K562 (cell line): ENCODE measurements around the gene HOXB3. TPM values are rescaled to one million over a fixed set of nuclear protein-coding genes. Genes with fewer than 3 reads are reported as not detected.

ENCODE experiments used
- ATAC-seq: fragments of 200-7000 bp; cut with Tn5 transposase; 3 replicates; pipeline ENCODE4 v1.9.1; 2020; ENCODE audit warnings: moderate library complexity
- BruUV-seq: library from RNA; stranded (reverse); fragments of 400-500 nt; replicated peaks from 2 replicates; lab custom pipeline; 2021; lab: Mats Ljungman, UMichigan
- CTCF ChIA-PET: fragments of 300-600 bp; formaldehyde crosslinking; extraction: SDS; loops from one replicate; lab custom pipeline; 2021; ENCODE audit warnings: low intra/inter-chr PET ratio; lab: Yijun Ruan, JAX
- POLR2A ChIA-PET: fragments of 300-600, 350-650 bp; sonication (Branson Sonifier 250); formaldehyde crosslinking; extraction: SDS; loops from one replicate; lab custom pipeline; 2021; ENCODE audit warnings: antibody characterized with exemption, inconsistent platforms; lab: Yijun Ruan, JAX
- DNase-seq, 4 experiments: peaks; one replicate each; pipeline versions ENCODE4 v3.0.0 to v3.0.0-alpha.2; 2011 to 2018; ENCODE audit warnings: low spot score in 3 of 4, mixed read lengths in 3 of 4; ENCODE audit errors: extremely low read depth in 1 of 4
- FAIRE-seq: peaks from 2 replicates; lab custom pipeline; 2011; peaks lifted over from hg19 to GRCh38; lab: Jason Lieb, UNC
- H2AFZ ChIP-seq: 2 replicates; pipeline ENCODE4 v1.6.0; 2011; ENCODE audit warnings: low read depth, low read length, control low read depth, inconsistent platforms
- H3K27ac ChIP-seq: fragments of 200-600 bp; 3 replicates; pipeline ENCODE4 v1.8.0; 2011; ENCODE audit warnings: low read depth, mild to moderate bottlenecking, control low read depth, inconsistent platforms, low read length, moderate library complexity, mixed read lengths; ENCODE audit errors: extremely low read depth
- H3K27me3 ChIP-seq, 2 experiments: fragments of 300-600 bp in 1 of 2; 2 replicates in 1 of 2; 3 replicates in 1 of 2; pipeline versions ENCODE4 v1.6.0 to v1.8.0; 2011; ENCODE audit warnings: inconsistent platforms in 2 of 2, low read length in 2 of 2, mild to moderate bottlenecking in 1 of 2, mixed read lengths in 1 of 2, moderate library complexity in 1 of 2; ENCODE audit not compliant: control insufficient read depth in 2 of 2, insufficient read depth in 2 of 2
- H3K36me3 ChIP-seq: fragments of 300-600 bp; 3 replicates; pipeline ENCODE4 v1.8.0; 2011; ENCODE audit warnings: mild to moderate bottlenecking, low read length, inconsistent platforms; ENCODE audit not compliant: control insufficient read depth, insufficient read depth
- H3K4me1 ChIP-seq, 2 experiments: fragments of 200-600 bp in 1 of 2; replicated peaks in 1 of 2; 2 replicates in 1 of 2; 3 replicates in 1 of 2; pipeline versions ENCODE4 v1.5.1 to v1.8.0; 2011; ENCODE audit warnings: inconsistent platforms in 2 of 2, low read length in 2 of 2, mild to moderate bottlenecking in 1 of 2, mixed read lengths in 1 of 2, moderate library complexity in 1 of 2; ENCODE audit not compliant: control insufficient read depth in 2 of 2, insufficient read depth in 2 of 2
- H3K4me2 ChIP-seq: 2 replicates; pipeline ENCODE4 v1.6.1; 2011; ENCODE audit warnings: low read length, control low read depth, inconsistent platforms, mixed read lengths; ENCODE audit not compliant: insufficient read depth
- H3K4me3 ChIP-seq: fragments of 200-600 bp; sonication (generic), shearing (Covaris generic); 2 replicates; pipeline ENCODE4 v1.5.1; 2016; ENCODE audit warnings: control low read depth, inconsistent platforms
- H3K79me2 ChIP-seq: fragments of 200-600 bp; 3 replicates; pipeline ENCODE4 v1.8.0; 2011; ENCODE audit warnings: low read length, inconsistent platforms; ENCODE audit not compliant: control insufficient read depth, insufficient read depth
- H3K9ac ChIP-seq, 2 experiments: 2 replicates each; pipeline versions ENCODE4 v1.6.0 to v1.6.1; 2011; ENCODE audit warnings: low read depth in 2 of 2, low read length in 2 of 2, control low read depth in 1 of 2, inconsistent platforms in 1 of 2, mild to moderate bottlenecking in 1 of 2, mixed read lengths in 1 of 2; ENCODE audit not compliant: insufficient read depth in 1 of 2
- H3K9me1 ChIP-seq: one replicate; pipeline ENCODE4 v1.6.0; 2011; ENCODE audit warnings: inconsistent platforms, mild to moderate bottlenecking, low read length, moderate library complexity; ENCODE audit not compliant: control insufficient read depth, insufficient read depth
- H3K9me3 ChIP-seq: replicated peaks from 2 replicates; pipeline ENCODE4 v1.5.1; 2011; ENCODE audit warnings: low read depth, low read length, inconsistent platforms; ENCODE audit not compliant: control insufficient read depth, insufficient read depth
- H4K20me1 ChIP-seq: replicated peaks from 2 replicates; pipeline ENCODE4 v1.6.1; 2011; ENCODE audit warnings: low read length, inconsistent platforms, mixed read lengths; ENCODE audit not compliant: control insufficient read depth, insufficient read depth
- CTBP1 ChIP-seq: fragments of 450-650 bp; IDR thresholded peaks from 2 replicates; pipeline ENCODE4 v1.6.1; 2016; ENCODE audit warnings: borderline replicate concordance
- DIDO1 ChIP-seq: fragments of 450-650 bp; IDR thresholded peaks from 2 replicates; pipeline ENCODE4 v1.6.1; 2016; ENCODE audit warnings: low read depth, missing biosample characterization, missing genetic modification characterization
- ETV1 ChIP-seq: fragments of 450-650 bp; conservative IDR thresholded peaks from 2 replicates; pipeline ENCODE4 v1.6.1; 2016; ENCODE audit warnings: missing genetic modification characterization, control low read depth, low read depth, missing compliant biosample characterization
- FIP1L1 ChIP-seq: fragments of 200-400 bp; formaldehyde crosslinking; IDR thresholded peaks from 2 replicates; pipeline ENCODE4 v1.6.1; 2018; ENCODE audit warnings: mild to moderate bottlenecking, low read depth, low read length; ENCODE audit not compliant: poor library complexity, severe bottlenecking
- IRF9 ChIP-seq: fragments of 450-650 bp; IDR thresholded peaks from 2 replicates; pipeline ENCODE4 v1.6.1; 2016; ENCODE audit warnings: missing biosample characterization, missing genetic modification characterization
- NFRKB ChIP-seq: fragments of 450-650 bp; IDR thresholded peaks from 2 replicates; pipeline ENCODE4 v1.6.1; 2016; ENCODE audit warnings: low read depth
- OTX1 ChIP-seq: fragments of 450-650 bp; formaldehyde crosslinking; IDR thresholded peaks from 2 replicates; pipeline ENCODE4 v1.4.0; 2022; ENCODE audit warnings: mild to moderate bottlenecking
- PHB ChIP-seq: fragments of 250-450 bp; sonication (Bioruptor Pico); IDR thresholded peaks from 2 replicates; pipeline ENCODE4 v1.5.0; 2021
- PHF8 ChIP-seq: fragments of 200-600 bp; sonication (generic); IDR thresholded peaks from 2 replicates; pipeline ENCODE4 v1.6.1; 2012; ENCODE audit warnings: mixed run types, mild to moderate bottlenecking, inconsistent platforms, low read length, moderate library complexity, borderline replicate concordance
- PRPF4 ChIP-seq: fragments of 200-400 bp; formaldehyde crosslinking; IDR thresholded peaks from one replicate; pipeline ENCODE4 v1.6.1; 2017; ENCODE audit warnings: low read length, low read depth, mild to moderate bottlenecking; ENCODE audit not compliant: insufficient read depth, poor library complexity, severe bottlenecking
- SMAD4 ChIP-seq: fragments of 250-450 bp; sonication (Bioruptor Pico); conservative IDR thresholded peaks from 2 replicates; pipeline ENCODE4 v1.8.0; 2021; ENCODE audit warnings: inconsistent platforms, mild to moderate bottlenecking, moderate library complexity
- THAP12 ChIP-seq: fragments of 250-450 bp; sonication (Bioruptor Pico); IDR thresholded peaks from 2 replicates; pipeline ENCODE4 v1.9.0; 2021; ENCODE audit warnings: mild to moderate bottlenecking, inconsistent platforms
- USF1 ChIP-seq: sonication (generic); formaldehyde crosslinking; IDR thresholded peaks from 2 replicates; pipeline ENCODE4 v1.9.0; 2022; ENCODE audit warnings: mild to moderate bottlenecking, missing genetic modification reagents
- ZBTB43 ChIP-seq: sonication (generic); formaldehyde crosslinking; IDR thresholded peaks from 2 replicates; pipeline ENCODE4 v1.8.0; 2023; ENCODE audit warnings: mild to moderate bottlenecking, missing genetic modification reagents
- ZC3H4 ChIP-seq: sonication (generic); formaldehyde crosslinking; IDR thresholded peaks from 2 replicates; pipeline ENCODE4 v1.9.0; 2021; ENCODE audit warnings: missing genetic modification reagents, borderline replicate concordance
- WGBS: fragments of 100-300 bp; shearing (Covaris generic); methylation state at CpG from one replicate; pipeline ENCODE4 v1.1.6; 2016; ENCODE audit warnings: low coverage, mixed read lengths; ENCODE audit not compliant: insufficient coverage; ENCODE audit errors: missing lambda C conversion rate; 5-methylcytosine and 5-hydroxymethylcytosine counted together
- in situ Hi-C: fragments of 300-500 bp; cut with MboI; formaldehyde crosslinking; loops from 4 replicates; pipeline ENCODE4 v1.15.0; 2018; ENCODE audit warnings: inconsistent platforms, mixed read lengths
- intact Hi-C: fragments of 100-400 bp; cut with micrococcal nuclease; formaldehyde crosslinking; loops from 2 replicates; pipeline ENCODE4 v1.14.2; 2022
- polyA plus RNA-seq, 8 experiments: library from polyadenylated mRNA; depleted of rRNA in 4 of 8; stranded (reverse) in 5 of 8; unstranded in 3 of 8; fragments of >200 nt; fragmentation: Nextera tagmentation in 2 of 8; fragmentation: Illumina TruSeq in 1 of 8; extraction: Ambion mirVana in 2 of 8; extraction: Trizol in 1 of 8; gene quantifications; 2 replicates each; pipeline versions ENCODE4 v1.2.1 to v1.2.3, GENCODE V29; 2011 to 2014; ENCODE audit warnings: inconsistent platforms in 1 of 8, missing spikeins in 1 of 8
- total RNA-seq, 7 experiments: library from RNA; depleted of rRNA in 6 of 7; stranded (reverse); fragments of >200 nt in 6 of 7; fragmentation: Illumina TruSeq in 2 of 7; extraction: Trizol in 2 of 7; gene quantifications; 2 replicates each; pipeline versions ENCODE4 v1.2.1 to v1.2.3, GENCODE V29; 2011 to 2021; ENCODE audit warnings: low replicate concordance in 1 of 7

The HOXB3 gene
- total and polyA plus RNA-seq, 9 of the 15 experiments (the other 6 are each of a cell fraction or from before 2014, with no cell fraction given), result 2.4 to 41.3 (median 20.2) TPM

GRCh38 chr17:48625495-48626244 lies 35.6 kb upstream of the HOXB3 start:
- Histone ChIP-seq H3K9ac (peak overlapping the region; percentile 99 to 100), H3K9me1 (no peaks in the 10 kb centered on the region), H4K20me1 (peaks cover 39% of the 10 kb centered on the region), H3K27ac (peak overlapping the region; percentile 99), H3K79me2 (peaks cover 96% of the 10 kb centered on the region), H3K9me3 (no peaks in the 10 kb centered on the region), H3K4me1 (peaks cover 41 to 57% of the 10 kb centered on the region in 2 experiments), H2AFZ (no peak overlapping the region; the same call in 1 of the 2 replicates), H3K4me3 (peak overlapping the region; percentile 97), H3K4me2 (peak overlapping the region; percentile 65), H3K36me3 (peaks cover 41% of the 10 kb centered on the region), H3K27me3 (no peaks in the 10 kb centered on the region)
- FAIRE-seq, result no peak
- peak; percentile 56 to 76 (median 67) for DNase-seq
- BruUV-seq, result TSS peak; percentile 42
- POLR2A ChIA-PET, result interaction anchor here (0.5 to 4.0 kb wide), 28 partner anchors 8 to 580 kb away, joined by 3 to 43 read pairs (median 4); partner anchors contain the start of genes HOXB3 and HOXB8
- CTCF ChIA-PET, result interaction anchor here (0.7 kb wide), 1 partner anchor 70 kb away, joined by 3 read pairs; no protein-coding TSS in a partner anchor
- WGBS, result 0% methylated on average over 48 of the region's 69 CpGs
- in situ Hi-C loops (loop anchor here (10.0 kb wide), 1 partner anchor 591 kb away; the partner anchor contains the start of gene COPZ2), intact Hi-C loops (loop anchor here (2.0 to 5.0 kb wide), 2 partner anchors 79 to 372 kb away; partner anchors contain the start of gene IGF2BP1)
- peak; percentile 5 for ATAC-seq
- no peak for TF ChIP-seq IRF9
- peak; percentile 55; the same call in 1 of the 2 replicates for TF ChIP-seq ZBTB43 (CRISPR knock-in tag)
- TF ChIP-seq USF1 (CRISPR knock-in tag), result peak; percentile 5; the same call in 1 of the 2 replicates
- peak; percentile 8; the same call in 1 of the 2 replicates for TF ChIP-seq CTBP1
- peak; percentile 11; the same call in 1 of the 2 replicates for TF ChIP-seq SMAD4 (CRISPR knock-in tag)
- no peak for TF ChIP-seq DIDO1 (tag)
- TF ChIP-seq ETV1 (tag), result no peak
- peak; percentile 47; the same call in 1 of the 2 replicates for TF ChIP-seq PHF8
- TF ChIP-seq FIP1L1, result peak; percentile 49
- TF ChIP-seq NFRKB, result peak; percentile 35; the same call in 1 of the 2 replicates
- TF ChIP-seq THAP12 (CRISPR knock-in tag), result 0 out of 2 replicates have a peak, but pooled peaks have one; percentile 41
- peak; percentile 75 for TF ChIP-seq PRPF4
- TF ChIP-seq PHB (CRISPR knock-in tag), result 0 out of 2 replicates have a peak, but pooled peaks have one; percentile 74
- peak; percentile 92 for TF ChIP-seq ZC3H4 (CRISPR knock-in tag)
- TF ChIP-seq OTX1 (CRISPR knock-in tag), result peak; percentile 89
